ENCODE measurements around the gene AFP.

AFP gene

DNA sequence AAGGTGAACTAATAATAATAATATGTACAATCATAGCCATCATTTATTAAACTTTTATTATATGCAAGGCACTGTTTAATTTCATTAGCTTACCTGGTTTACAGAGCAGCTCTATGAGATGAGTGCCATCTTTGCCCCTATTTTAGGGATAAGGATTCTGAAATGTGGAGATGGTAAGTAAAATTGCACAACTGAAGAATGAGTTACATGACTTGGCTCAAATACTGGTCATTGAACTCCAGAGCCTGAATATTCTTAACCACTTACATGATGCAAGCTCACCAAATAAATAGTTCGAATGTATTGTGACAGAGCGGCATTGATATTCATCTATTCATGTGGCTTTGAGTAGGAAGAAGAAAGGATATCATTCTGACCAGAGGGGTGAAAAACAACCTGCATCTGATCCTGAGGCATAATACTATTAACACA lies 20.2 kb upstream of the AFP start:
- no peak for DNase-seq

GRCh38 chr4:73416423-73417087 lies 19.5 kb upstream of the AFP start:
- no peak for DNase-seq

DNA sequence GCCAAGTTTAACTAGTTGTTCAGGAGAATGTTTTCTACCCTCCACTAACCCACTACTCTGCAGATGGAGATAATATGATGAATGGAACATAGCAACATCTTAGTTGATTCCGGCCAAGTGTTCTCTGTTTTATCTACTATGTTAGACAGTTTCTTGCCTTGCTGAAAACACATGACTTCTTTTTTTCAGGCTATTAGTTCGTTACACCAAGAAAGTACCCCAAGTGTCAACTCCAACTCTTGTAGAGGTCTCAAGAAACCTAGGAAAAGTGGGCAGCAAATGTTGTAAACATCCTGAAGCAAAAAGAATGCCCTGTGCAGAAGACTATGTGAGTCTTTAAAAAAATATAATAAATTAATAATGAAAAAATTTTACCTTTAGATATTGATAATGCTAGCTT lies 18.7 kb upstream of the AFP start:
- DNase-seq, result no peak

- DNase-seq, result no peak
Measured at GRCh38 chr4:73417973-73418372, 18.0 kb upstream of the AFP start.

- no peak for DNase-seq
Measured at GRCh38 chr4:73418677-73419076, 17.3 kb upstream of the AFP start.

- DNase-seq, result no peak
Measured at GRCh38 chr4:73419106-73420038, 16.6 kb upstream of the AFP start.

- no peak for DNase-seq
Measured at GRCh38 chr4:73420615-73421014, 15.4 kb upstream of the AFP start.

- no peak for DNase-seq
Measured at GRCh38 chr4:73421708-73422457, 14.1 kb upstream of the AFP start.

GRCh38 chr4:73422458-73422752 lies 13.6 kb upstream of the AFP start:
- DNase-seq, result no peak

GRCh38 chr4:73423184-73423583 lies 12.8 kb upstream of the AFP start:
- DNase-seq, result no peak

- no peak for DNase-seq
Measured at GRCh38 chr4:73426666-73427065, 9.4 kb upstream of the AFP start.

- no peak for DNase-seq
Measured at GRCh38 chr4:73429118-73429517, 6.9 kb upstream of the AFP start.

DNA sequence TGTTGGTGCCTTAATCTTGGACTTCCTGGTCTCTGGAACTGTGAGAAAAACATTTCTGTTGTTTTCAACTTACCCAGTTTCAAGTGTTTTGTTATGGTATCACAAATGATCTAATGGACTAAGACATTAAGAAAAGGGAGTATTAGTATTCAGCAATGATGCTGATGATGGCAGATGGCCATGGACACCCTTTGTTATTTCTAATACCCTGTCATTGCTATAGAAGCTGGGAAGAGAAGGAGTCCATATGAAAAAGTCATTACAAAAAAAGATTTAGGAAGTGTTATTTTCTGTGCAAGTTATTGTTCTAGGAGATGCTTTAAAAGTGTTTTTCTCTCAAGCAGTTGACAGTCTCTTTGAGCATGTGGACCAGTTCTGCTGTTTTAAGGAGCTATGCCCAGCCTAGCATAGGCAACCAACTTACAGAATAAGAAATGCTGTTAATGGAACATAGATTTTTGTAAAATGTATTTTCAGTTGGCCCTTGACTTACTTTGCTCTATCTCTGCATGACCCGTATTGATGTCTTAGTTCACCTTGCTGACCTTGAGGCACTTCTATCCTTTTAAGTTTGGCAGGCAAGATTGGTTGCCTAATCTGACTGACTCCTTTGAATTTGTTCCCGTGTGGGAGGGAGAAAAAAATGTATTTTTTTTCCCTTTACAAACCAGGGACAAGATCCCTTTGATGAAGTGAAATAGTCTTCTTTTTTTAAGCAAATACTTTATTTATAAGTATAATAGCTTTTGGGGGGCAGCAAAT lies 6.0 kb upstream of the AFP start:
- no peak for DNase-seq

GRCh38 chr4:73431813-73432168 lies 4.2 kb upstream of the AFP start:
- DNase-seq, result no peak

DNA sequence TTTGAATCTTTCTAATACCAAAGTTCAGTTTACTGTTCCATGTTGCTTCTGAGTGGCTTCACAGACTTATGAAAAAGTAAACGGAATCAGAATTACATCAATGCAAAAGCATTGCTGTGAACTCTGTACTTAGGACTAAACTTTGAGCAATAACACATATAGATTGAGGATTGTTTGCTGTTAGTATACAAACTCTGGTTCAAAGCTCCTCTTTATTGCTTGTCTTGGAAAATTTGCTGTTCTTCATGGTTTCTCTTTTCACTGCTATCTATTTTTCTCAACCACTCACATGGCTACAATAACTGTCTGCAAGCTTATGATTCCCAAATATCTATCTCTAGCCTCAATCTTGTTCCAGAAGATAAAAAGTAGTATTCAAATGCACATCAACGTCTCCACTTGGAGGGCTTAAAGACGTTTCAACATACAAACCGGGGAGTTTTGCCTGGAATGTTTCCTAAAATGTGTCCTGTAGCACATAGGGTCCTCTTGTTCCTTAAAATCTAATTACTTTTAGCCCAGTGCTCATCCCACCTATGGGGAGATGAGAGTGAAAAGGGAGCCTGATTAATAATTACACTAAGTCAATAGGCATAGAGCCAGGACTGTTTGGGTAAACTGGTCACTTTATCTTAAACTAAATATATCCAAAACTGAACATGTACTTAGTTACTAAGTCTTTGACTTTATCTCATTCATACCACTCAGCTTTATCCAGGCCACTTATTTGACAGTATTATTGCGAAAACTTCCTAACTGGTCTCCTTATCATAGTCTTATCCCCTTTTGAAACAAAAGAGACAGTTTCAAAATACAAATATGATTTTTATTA lies 3.6 kb upstream of the AFP start:
- no peak for DNase-seq

GRCh38 chr4:73433140-73433539 lies 2.9 kb upstream of the AFP start:
- no peak for DNase-seq

GRCh38 chr4:73434311-73434710 lies 1.7 kb upstream of the AFP start:
- no peak for DNase-seq

- no peak for DNase-seq
Measured at GRCh38 chr4:73436674-73437557, 895 bp downstream of the AFP start.

- DNase-seq, result no peak
Measured at GRCh38 chr4:73437558-73437956, 1.5 kb downstream of the AFP start.

DNA sequence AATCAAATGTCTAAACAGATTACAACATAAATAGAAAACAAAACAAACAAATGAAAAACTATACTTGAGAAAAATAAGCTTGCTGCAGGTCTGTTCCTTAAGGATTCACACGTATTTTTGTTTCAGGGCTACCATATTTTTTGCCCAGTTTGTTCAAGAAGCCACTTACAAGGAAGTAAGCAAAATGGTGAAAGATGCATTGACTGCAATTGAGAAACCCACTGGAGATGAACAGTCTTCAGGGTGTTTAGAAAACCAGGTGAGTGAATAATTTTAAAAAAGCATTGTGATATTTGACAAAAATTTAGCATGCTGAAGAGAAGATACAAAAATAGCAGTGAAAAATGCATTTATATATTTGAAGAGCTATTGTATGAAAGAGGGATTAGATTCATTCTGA lies 2.0 kb downstream of the AFP start:
- no peak for DNase-seq

GRCh38 chr4:73438582-73439215 lies 2.7 kb downstream of the AFP start:
- DNase-seq, result no peak
